BJ (cell line): Measurements from ENCODE around the gene FGFR1OP2. TPM values are rescaled to one million over a fixed set of nuclear protein-coding genes. Genes with fewer than 3 reads are reported as not detected.

Source experiments
- CTCF ChIA-PET: fragments of 350-600 bp; formaldehyde crosslinking; extraction: SDS; loops from one replicate; lab custom pipeline; 2021; ENCODE audit warnings: antibody characterized with exemption, inconsistent platforms; lab: Yijun Ruan, JAX
- POLR2A ChIA-PET: fragments of 300-600 bp; sonication (Branson Sonifier 250); formaldehyde crosslinking; extraction: SDS; loops from one replicate; lab custom pipeline; 2021; ENCODE audit warnings: antibody characterized with exemption; lab: Charles Lee
- DNase-seq: peaks from one replicate; pipeline ENCODE4 v3.0.0-alpha.2; 2011; ENCODE audit warnings: low read depth
- H3K27me3 ChIP-seq: 2 replicates; pipeline ENCODE4 v1.6.0; 2011; ENCODE audit warnings: low read length; ENCODE audit not compliant: control insufficient read depth, insufficient read depth
- H3K36me3 ChIP-seq: 2 replicates; pipeline ENCODE4 v1.5.1; 2011; ENCODE audit warnings: low read length; ENCODE audit not compliant: control insufficient read depth, insufficient read depth
- H3K4me3 ChIP-seq: 2 replicates; pipeline ENCODE4 v1.5.1; 2011; ENCODE audit warnings: low read depth, mild to moderate bottlenecking, control low read depth, low read length
- CTCF ChIP-seq: IDR thresholded peaks from 2 replicates; pipeline ENCODE4 v1.5.1; 2011; ENCODE audit warnings: low read depth, mild to moderate bottlenecking, control low read depth, inconsistent platforms, low read length, moderate library complexity; ENCODE audit not compliant: insufficient read depth
- polyA plus RNA-seq: library from polyadenylated mRNA; depleted of rRNA; stranded (reverse); fragments of >200 nt; gene quantifications from 2 replicates; pipeline ENCODE4 v1.2.3, GENCODE V29; 2011

FGFR1OP2 gene
- polyA plus RNA-seq, 1 experiment: 16.1 TPM

DNA sequence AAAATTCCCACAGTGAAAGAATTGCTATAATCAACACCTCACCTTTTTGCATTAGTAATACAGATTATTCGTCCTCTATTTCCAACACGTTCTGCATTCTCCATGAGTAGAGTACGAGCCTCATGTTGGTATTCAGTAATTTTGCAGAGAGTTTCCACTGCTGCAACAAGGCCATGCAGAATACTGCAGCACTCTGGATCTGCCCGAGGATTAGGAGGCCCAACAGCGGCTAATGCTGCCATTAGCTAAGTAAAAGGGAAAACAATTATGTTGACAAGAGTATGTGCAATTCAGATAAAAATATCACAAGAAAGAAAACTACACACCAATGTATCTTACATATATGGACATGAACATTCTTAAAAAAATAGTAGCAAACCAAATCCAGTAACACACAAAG, 9.6 kb upstream of the FGFR1OP2 start:
- TF ChIP-seq CTCF: no peak
- H3K36me3 ChIP-seq: peaks cover 4% of the 10 kb centered on the region
- no peak overlapping the region for H3K4me3 ChIP-seq
- no peaks in the 10 kb centered on the region for H3K27me3 ChIP-seq
- CTCF ChIA-PET: interaction anchor here (0.6 kb wide), 1 partner anchor 10 kb away, joined by 3 read pairs; no protein-coding TSS in a partner anchor
- DNase-seq: no peak
- POLR2A ChIA-PET: no interaction called here

GRCh38 chr12:26929590-26929989, 8.7 kb upstream of the FGFR1OP2 start:
- POLR2A ChIA-PET: no interaction called here
- no peak for TF ChIP-seq CTCF
- peaks cover 4% of the 10 kb centered on the region for H3K36me3 ChIP-seq
- H3K27me3 ChIP-seq: no peaks in the 10 kb centered on the region
- H3K4me3 ChIP-seq: no peak overlapping the region
- CTCF ChIA-PET: interaction anchor here (0.7 kb wide), 1 partner anchor 391 kb away, joined by 3 read pairs; no protein-coding TSS in a partner anchor
- no peak for DNase-seq

DNA sequence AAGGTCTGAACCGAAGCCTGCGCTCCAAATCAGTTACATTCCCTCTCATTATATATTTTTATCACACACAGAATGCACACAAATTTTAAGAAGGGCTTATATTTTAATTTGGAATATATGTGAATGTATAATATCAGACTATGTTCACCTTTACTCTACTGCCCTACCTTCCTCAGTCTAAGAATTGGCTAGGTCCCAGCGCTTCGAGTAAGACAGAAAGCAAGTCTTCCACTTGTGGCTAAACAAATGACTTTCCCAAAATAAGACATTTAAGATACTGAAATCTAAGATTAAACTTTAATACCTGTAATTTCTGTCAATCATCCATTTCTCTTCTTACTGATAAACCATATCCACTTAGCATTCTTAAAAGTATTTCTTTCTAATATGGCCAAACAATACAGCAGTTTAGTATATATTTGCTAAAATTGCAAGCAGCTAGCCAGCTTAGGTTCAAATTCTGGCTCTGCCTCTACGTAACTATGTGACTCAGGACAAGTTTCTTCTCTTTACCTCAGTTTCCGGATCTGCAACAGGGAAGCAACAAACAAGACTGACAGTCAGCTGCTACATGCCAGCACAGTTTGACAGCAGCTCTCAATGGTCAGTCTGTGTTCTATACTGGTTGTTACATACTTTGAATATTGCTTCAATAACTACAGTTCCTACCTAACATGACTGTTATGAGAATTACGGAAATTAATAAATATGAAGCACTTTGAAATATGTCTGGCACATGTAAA, 2.5 kb upstream of the FGFR1OP2 start:
- no peak for DNase-seq
- no peaks in the 10 kb centered on the region for H3K27me3 ChIP-seq
- ChIA-PET POLR2A (no interaction called here), CTCF (no interaction called here)
- no peak overlapping the region for H3K4me3 ChIP-seq
- TF ChIP-seq CTCF: no peak
- H3K36me3 ChIP-seq: no peaks in the 10 kb centered on the region

- Histone ChIP-seq H3K36me3 (no peaks in the 10 kb centered on the region), H3K4me3 (peak overlapping the region; percentile 88), H3K27me3 (no peaks in the 10 kb centered on the region)
- ChIA-PET POLR2A (no interaction called here), CTCF (no interaction called here)
- TF ChIP-seq CTCF: no peak
- DNase-seq: no peak
Observed at GRCh38 chr12:26936559-26937442, 1.5 kb upstream of the FGFR1OP2 start.

DNA sequence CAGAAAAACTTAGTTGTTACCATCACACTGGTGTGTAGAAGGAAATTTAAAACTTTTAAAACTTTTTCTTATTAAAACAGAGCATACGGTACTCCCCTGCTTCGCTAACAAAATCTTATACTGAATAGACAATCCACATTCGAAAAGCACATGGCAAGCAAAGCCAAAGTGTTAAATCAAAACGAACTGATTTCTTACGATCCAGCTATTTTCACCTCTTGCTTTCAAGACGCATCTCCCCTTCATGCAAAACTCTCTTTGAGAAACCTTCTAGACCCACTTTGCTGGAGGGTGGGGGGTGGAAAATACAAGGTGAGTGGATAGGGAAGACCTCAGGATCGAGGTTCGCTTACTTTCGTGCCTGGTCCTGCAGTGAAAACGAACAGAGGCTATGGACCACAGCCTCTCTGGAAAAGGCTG, 817 bp upstream of the FGFR1OP2 start:
- no peak for DNase-seq
- Histone ChIP-seq H3K27me3 (no peaks in the 10 kb centered on the region), H3K36me3 (no peaks in the 10 kb centered on the region), H3K4me3 (peak overlapping the region; percentile 88)
- TF ChIP-seq CTCF: no peak
- ChIA-PET POLR2A (no interaction called here), CTCF (no interaction called here)
